Measurements from ENCODE around the gene TBC1D2B.
"Not testable (repeated sequence)": the region's sequence is repeated elsewhere in the genome, so short reads cannot be mapped to it uniquely, and the experiment has no call there.

TBC1D2B gene

GRCh38 chr15:77999486-77999885 is 78.0 kb downstream of the TBC1D2B start:
- Histone ChIP-seq H2BK120ac (ENCODE audit: low read depth, low read length) (no peak overlapping the region), H2AK5ac (ENCODE audit: low read depth, low read length) (no peak overlapping the region), H4K91ac (ENCODE audit: low read depth, low read length, poor library complexity) (no peak overlapping the region), H3K9me3 (replicated peaks in 1 of 2; ENCODE audit: control insufficient read depth in 2 of 2, insufficient read depth in 1 of 2, low read depth in 1 of 2, low read length in 2 of 2) (no peaks in the 10 kb centered on the region), H3K9ac (ENCODE audit: low read depth, low read length, poor library complexity) (no peak overlapping the region), H2BK15ac (ENCODE audit: low read length) (no peak overlapping the region), H3K4me1 (ENCODE audit: control insufficient read depth in 2 of 2, insufficient read depth in 1 of 2, low read depth in 1 of 2, low read length in 2 of 2) (peaks cover 2 to 7% of the 10 kb centered on the region in 2 donors), H3K27me3 (ENCODE audit: control insufficient read depth in 3 of 3, insufficient read depth in 3 of 3, low read depth in 1 of 3, low read length in 3 of 3) (no peaks in the 10 kb centered on the region), H3K4ac (ENCODE audit: low read length) (no peak overlapping the region), H3K27ac (replicated peaks; ENCODE audit: low read length) (no peak overlapping the region), H4K8ac (ENCODE audit: low read depth, low read length) (no peak overlapping the region), H3K4me3 (ENCODE audit: low read length in 2 of 2) (no peak overlapping the region), H2AFZ (ENCODE audit: low read length) (no peak overlapping the region), H2BK5ac (ENCODE audit: low read length) (no peak overlapping the region), H3K18ac (ENCODE audit: low read length) (no peak overlapping the region), H2BK12ac (ENCODE audit: low read length) (no peak overlapping the region), H3K14ac (ENCODE audit: low read length) (no peak overlapping the region), H3K23ac (ENCODE audit: low read depth, low read length, poor library complexity) (no peak overlapping the region), H3K4me2 (ENCODE audit: insufficient read depth, low read length, poor library complexity, severe bottlenecking) (no peak overlapping the region), H3K36me3 (replicated peaks in 1 of 2; ENCODE audit: control insufficient read depth in 2 of 2, insufficient read depth in 2 of 2, low read length in 2 of 2) (peaks cover 0 to 18% of the 10 kb centered on the region in 2 donors), H3K79me1 (ENCODE audit: low read depth, low read length) (no peaks in the 10 kb centered on the region)
- no peak for DNase-seq (ENCODE audit: low spot score)
- WGBS, 2 donors (ENCODE audit: extremely low coverage in 2 of 2, insufficient read length in 2 of 2, insufficient replicate concordance in 1 of 2): no CpG with 5 or more reads among the region's 15 CpGs

GRCh38 chr15:77998592-77998991 is 78.9 kb downstream of the TBC1D2B start:
- Histone ChIP-seq H3K9ac (ENCODE audit: low read depth, low read length, poor library complexity) (no peak overlapping the region), H4K91ac (ENCODE audit: low read depth, low read length, poor library complexity) (no peak overlapping the region), H3K9me3 (replicated peaks in 1 of 2; ENCODE audit: control insufficient read depth in 2 of 2, insufficient read depth in 1 of 2, low read depth in 1 of 2, low read length in 2 of 2) (no peaks in the 10 kb centered on the region), H2BK5ac (ENCODE audit: low read length) (no peak overlapping the region), H3K4ac (ENCODE audit: low read length) (no peak overlapping the region), H2AFZ (ENCODE audit: low read length) (no peak overlapping the region), H3K23ac (ENCODE audit: low read depth, low read length, poor library complexity) (no peak overlapping the region), H3K27ac (replicated peaks; ENCODE audit: low read length) (no peak overlapping the region), H3K36me3 (replicated peaks in 1 of 2; ENCODE audit: control insufficient read depth in 2 of 2, insufficient read depth in 2 of 2, low read length in 2 of 2) (peaks cover 0 to 18% of the 10 kb centered on the region in 2 donors), H3K18ac (ENCODE audit: low read length) (no peak overlapping the region), H3K79me1 (ENCODE audit: low read depth, low read length) (no peaks in the 10 kb centered on the region), H4K8ac (ENCODE audit: low read depth, low read length) (no peak overlapping the region), H3K4me2 (ENCODE audit: insufficient read depth, low read length, poor library complexity, severe bottlenecking) (no peak overlapping the region), H2BK15ac (ENCODE audit: low read length) (no peak overlapping the region), H3K4me1 (ENCODE audit: control insufficient read depth in 2 of 2, insufficient read depth in 1 of 2, low read depth in 1 of 2, low read length in 2 of 2) (peaks cover 0 to 3% of the 10 kb centered on the region in 2 donors), H3K27me3 (ENCODE audit: control insufficient read depth in 3 of 3, insufficient read depth in 3 of 3, low read depth in 1 of 3, low read length in 3 of 3) (no peaks in the 10 kb centered on the region), H2BK12ac (ENCODE audit: low read length) (no peak overlapping the region), H3K4me3 (ENCODE audit: low read length in 2 of 2) (no peak overlapping the region), H3K14ac (ENCODE audit: low read length) (no peak overlapping the region), H2AK5ac (ENCODE audit: low read depth, low read length) (no peak overlapping the region), H2BK120ac (ENCODE audit: low read depth, low read length) (no peak overlapping the region)
- no peak for DNase-seq (ENCODE audit: low spot score)
- WGBS, 2 donors (ENCODE audit: extremely low coverage in 2 of 2, insufficient read length in 2 of 2, insufficient replicate concordance in 1 of 2): no CpG with 5 or more reads among the region's 8 CpGs

GRCh38 chr15:77997761-77998554 is 79.6 kb downstream of the TBC1D2B start:
- not testable (repeated sequence) for H3K4ac ChIP-seq (ENCODE audit: low read length); H2BK5ac ChIP-seq (ENCODE audit: low read length); H3K9ac ChIP-seq (ENCODE audit: low read depth, low read length, poor library complexity); H4K91ac ChIP-seq (ENCODE audit: low read depth, low read length, poor library complexity); H2BK120ac ChIP-seq (ENCODE audit: low read depth, low read length); H3K79me1 ChIP-seq (ENCODE audit: low read depth, low read length); H4K8ac ChIP-seq (ENCODE audit: low read depth, low read length); H2AK5ac ChIP-seq (ENCODE audit: low read depth, low read length); H3K23ac ChIP-seq (ENCODE audit: low read depth, low read length, poor library complexity); H3K18ac ChIP-seq (ENCODE audit: low read length); H3K4me2 ChIP-seq (ENCODE audit: insufficient read depth, low read length, poor library complexity, severe bottlenecking); H3K27me3 ChIP-seq (ENCODE audit: control insufficient read depth in 3 of 3, insufficient read depth in 3 of 3, low read depth in 1 of 3, low read length in 3 of 3); H3K4me3 ChIP-seq (ENCODE audit: low read length in 2 of 2); H2BK15ac ChIP-seq (ENCODE audit: low read length); H2BK12ac ChIP-seq (ENCODE audit: low read length); DNase-seq (ENCODE audit: low spot score); H2AFZ ChIP-seq (ENCODE audit: low read length); H3K14ac ChIP-seq (ENCODE audit: low read length); H3K9me3 ChIP-seq (replicated peaks in 1 of 2; ENCODE audit: control insufficient read depth in 2 of 2, insufficient read depth in 1 of 2, low read depth in 1 of 2, low read length in 2 of 2); H3K4me1 ChIP-seq (ENCODE audit: control insufficient read depth in 2 of 2, insufficient read depth in 1 of 2, low read depth in 1 of 2, low read length in 2 of 2); H3K27ac ChIP-seq (replicated peaks; ENCODE audit: low read length)
- H3K36me3 ChIP-seq (replicated peaks in 1 of 2; ENCODE audit: control insufficient read depth in 2 of 2, insufficient read depth in 2 of 2, low read length in 2 of 2): peaks cover 0 to 13% of the 10 kb centered on the region in 2 donors
- no CpG with 5 or more reads among the region's 23 CpGs for WGBS, 2 donors (ENCODE audit: extremely low coverage in 2 of 2, insufficient read length in 2 of 2, insufficient replicate concordance in 1 of 2)

GRCh38 chr15:77997221-77997620 is 80.3 kb downstream of the TBC1D2B start:
- H3K4me2 ChIP-seq (ENCODE audit: insufficient read depth, low read length, poor library complexity, severe bottlenecking); H3K23ac ChIP-seq (ENCODE audit: low read depth, low read length, poor library complexity); H3K27ac ChIP-seq (replicated peaks; ENCODE audit: low read length); DNase-seq (ENCODE audit: low spot score); H3K4ac ChIP-seq (ENCODE audit: low read length); H3K4me1 ChIP-seq (ENCODE audit: control insufficient read depth in 2 of 2, insufficient read depth in 1 of 2, low read depth in 1 of 2, low read length in 2 of 2); H4K8ac ChIP-seq (ENCODE audit: low read depth, low read length); H3K9me3 ChIP-seq (replicated peaks in 1 of 2; ENCODE audit: control insufficient read depth in 2 of 2, insufficient read depth in 1 of 2, low read depth in 1 of 2, low read length in 2 of 2); H3K18ac ChIP-seq (ENCODE audit: low read length); H2BK5ac ChIP-seq (ENCODE audit: low read length); H2AK5ac ChIP-seq (ENCODE audit: low read depth, low read length); H2BK120ac ChIP-seq (ENCODE audit: low read depth, low read length); H3K36me3 ChIP-seq (replicated peaks in 1 of 2; ENCODE audit: control insufficient read depth in 2 of 2, insufficient read depth in 2 of 2, low read length in 2 of 2); H3K4me3 ChIP-seq (ENCODE audit: low read length in 2 of 2); H3K9ac ChIP-seq (ENCODE audit: low read depth, low read length, poor library complexity); H4K91ac ChIP-seq (ENCODE audit: low read depth, low read length, poor library complexity); H2BK15ac ChIP-seq (ENCODE audit: low read length); H3K27me3 ChIP-seq (ENCODE audit: control insufficient read depth in 3 of 3, insufficient read depth in 3 of 3, low read depth in 1 of 3, low read length in 3 of 3); H3K14ac ChIP-seq (ENCODE audit: low read length); H3K79me1 ChIP-seq (ENCODE audit: low read depth, low read length); H2AFZ ChIP-seq (ENCODE audit: low read length); H2BK12ac ChIP-seq (ENCODE audit: low read length): not testable (repeated sequence)
- no CpG with 5 or more reads among the region's 6 CpGs for WGBS, 2 donors (ENCODE audit: extremely low coverage in 2 of 2, insufficient read length in 2 of 2, insufficient replicate concordance in 1 of 2)
